ENCODE measurements around the gene MFSD6. TPM values are rescaled to one million over a fixed set of nuclear protein-coding genes. Genes with fewer than 3 reads are reported as not detected.
"Not testable (repeated sequence)": the region's sequence is repeated elsewhere in the genome, so short reads cannot be mapped to it uniquely, and the experiment has no call there.

The MFSD6 gene
- polyA plus RNA-seq (2011; rRNA removed) (11.8 and 14.4 TPM in 2 replicates), polyA minus RNA-seq (2011; rRNA and poly(A)+ RNA removed) (16.0 and 18.8 TPM in 2 replicates)

- no peak for DNase-seq (ENCODE audit: low read depth)
Observed at GRCh38 chr2:190407662-190408537, at the start of gene MFSD6. TSS of gene MFSD6 (plus strand) at chr2:190408355. CDS start at chr2:190436030, 27,675 bp downstream.

GRCh38 chr2:190358655-190359448 lies 49.3 kb upstream of the MFSD6 start:
- CTCF ChIA-PET: interaction anchor here (1.8 kb wide), 1 partner anchor 9 kb away, joined by 4 read pairs; no protein-coding TSS in a partner anchor
- H3K36me3 ChIP-seq (ENCODE audit: control insufficient read depth, insufficient read depth, low read length); DNase-seq (ENCODE audit: low read depth); POLR2A ChIA-PET; H3K4me3 ChIP-seq (ENCODE audit: low read depth, low read length); H3K27me3 ChIP-seq (ENCODE audit: control insufficient read depth, insufficient read depth, low read length): not testable (repeated sequence)

More at GRCh38 chr2:190407662-190408537, at the start of gene MFSD6:
- TF ChIP-seq, protein P1, sequence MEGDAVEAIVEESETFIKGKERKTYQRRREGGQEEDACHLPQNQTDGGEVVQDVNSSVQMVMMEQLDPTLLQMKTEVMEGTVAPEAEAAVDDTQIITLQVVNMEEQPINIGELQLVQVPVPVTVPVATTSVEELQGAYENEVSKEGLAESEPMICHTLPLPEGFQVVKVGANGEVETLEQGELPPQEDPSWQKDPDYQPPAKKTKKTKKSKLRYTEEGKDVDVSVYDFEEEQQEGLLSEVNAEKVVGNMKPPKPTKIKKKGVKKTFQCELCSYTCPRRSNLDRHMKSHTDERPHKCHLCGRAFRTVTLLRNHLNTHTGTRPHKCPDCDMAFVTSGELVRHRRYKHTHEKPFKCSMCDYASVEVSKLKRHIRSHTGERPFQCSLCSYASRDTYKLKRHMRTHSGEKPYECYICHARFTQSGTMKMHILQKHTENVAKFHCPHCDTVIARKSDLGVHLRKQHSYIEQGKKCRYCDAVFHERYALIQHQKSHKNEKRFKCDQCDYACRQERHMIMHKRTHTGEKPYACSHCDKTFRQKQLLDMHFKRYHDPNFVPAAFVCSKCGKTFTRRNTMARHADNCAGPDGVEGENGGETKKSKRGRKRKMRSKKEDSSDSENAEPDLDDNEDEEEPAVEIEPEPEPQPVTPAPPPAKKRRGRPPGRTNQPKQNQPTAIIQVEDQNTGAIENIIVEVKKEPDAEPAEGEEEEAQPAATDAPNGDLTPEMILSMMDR (IDR thresholded peaks at IDR 0.05; ENCODE audit: insufficient read depth, low read depth, low read length): no peak
- Histone ChIP-seq H3K36me3 (ENCODE audit: control insufficient read depth, insufficient read depth, low read length) (no peaks in the 10 kb centered on the region), H3K4me3 (ENCODE audit: low read depth, low read length) (peak within 1 kb of the TSS; percentile 74), H3K27me3 (ENCODE audit: control insufficient read depth, insufficient read depth, low read length) (no peaks in the 10 kb centered on the region)
- CTCF ChIA-PET: no interaction called here
- POLR2A ChIA-PET: no interaction called here

DNA sequence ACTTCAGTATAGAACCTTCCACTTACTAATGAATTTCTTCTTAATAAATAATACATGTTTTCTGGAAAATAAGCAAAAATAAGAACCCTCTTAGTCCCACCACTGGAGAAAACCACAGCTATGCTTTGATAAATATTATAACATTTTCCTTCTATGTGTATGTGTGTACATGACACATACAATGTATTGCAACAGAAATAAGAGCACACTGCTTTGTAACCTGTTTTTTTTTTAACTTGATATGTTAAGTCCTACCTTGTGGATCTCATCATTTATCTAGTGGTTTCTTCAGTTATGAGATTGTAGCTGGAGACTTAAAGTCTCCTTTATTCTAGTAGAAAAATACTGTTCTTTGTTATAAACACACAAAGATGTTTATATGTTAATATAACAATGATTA lies 47.6 kb upstream of the MFSD6 start:
- H3K27me3 ChIP-seq (ENCODE audit: control insufficient read depth, insufficient read depth, low read length): no peaks in the 10 kb centered on the region
- no peak for DNase-seq (ENCODE audit: low read depth)
- TF ChIP-seq, protein P1 (IDR thresholded peaks at IDR 0.05; ENCODE audit: insufficient read depth, low read depth, low read length): no peak
- CTCF ChIA-PET: interaction anchor here (0.5 to 1.0 kb wide), 3 partner anchors 9 to 178 kb away, joined by 3 read pairs; no protein-coding TSS in a partner anchor
- POLR2A ChIA-PET: no interaction called here
- no peak overlapping the region for H3K4me3 ChIP-seq (ENCODE audit: low read depth, low read length)
- H3K36me3 ChIP-seq (ENCODE audit: control insufficient read depth, insufficient read depth, low read length): peaks cover 1% of the 10 kb centered on the region; the same call in 1 of the 2 replicates

- DNase-seq (ENCODE audit: low read depth): no peak
- CTCF ChIA-PET: interaction anchor here (1.0 kb wide), 1 partner anchor 9 kb away, joined by 3 read pairs; no protein-coding TSS in a partner anchor
- TF ChIP-seq, protein P1 (IDR thresholded peaks at IDR 0.05; ENCODE audit: insufficient read depth, low read depth, low read length): no peak
- POLR2A ChIA-PET: no interaction called here
- Histone ChIP-seq H3K4me3 (ENCODE audit: low read depth, low read length) (no peak overlapping the region), H3K27me3 (ENCODE audit: control insufficient read depth, insufficient read depth, low read length) (no peaks in the 10 kb centered on the region), H3K36me3 (ENCODE audit: control insufficient read depth, insufficient read depth, low read length) (peaks cover 1% of the 10 kb centered on the region; the same call in 1 of the 2 replicates)
Observed at GRCh38 chr2:190360965-190361364, 47.2 kb upstream of the MFSD6 start.

DNA sequence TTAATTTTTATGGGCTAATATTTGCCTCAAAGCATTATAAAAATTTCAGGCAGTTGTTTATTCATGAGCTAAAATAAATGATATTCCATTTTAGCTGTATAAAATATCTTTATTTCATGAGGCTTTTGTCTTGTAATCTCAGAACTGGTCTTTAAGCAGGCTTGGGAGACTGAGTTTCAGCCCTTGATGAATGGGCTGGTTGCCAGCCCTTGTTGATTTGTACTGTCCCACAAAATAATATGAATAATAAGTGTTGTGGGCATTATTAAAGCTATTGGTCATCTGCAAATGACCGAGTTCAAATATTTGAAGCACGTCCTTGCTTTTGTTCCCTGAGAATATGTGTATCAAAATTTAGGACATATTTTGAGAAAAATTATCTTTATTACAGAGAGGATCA lies 46.6 kb upstream of the MFSD6 start:
- ChIA-PET CTCF (interaction anchor here (0.9 to 1.0 kb wide), 2 partner anchors 18 to 48 kb away, joined by 3 read pairs; partner anchors contain the start of gene INPP1), POLR2A (no interaction called here)
- no peak for DNase-seq (ENCODE audit: low read depth)
- Histone ChIP-seq H3K4me3 (ENCODE audit: low read depth, low read length) (no peak overlapping the region), H3K36me3 (ENCODE audit: control insufficient read depth, insufficient read depth, low read length) (peaks cover 1% of the 10 kb centered on the region; the same call in 1 of the 2 replicates), H3K27me3 (ENCODE audit: control insufficient read depth, insufficient read depth, low read length) (no peaks in the 10 kb centered on the region)
- TF ChIP-seq, protein P1 (IDR thresholded peaks at IDR 0.05; ENCODE audit: insufficient read depth, low read depth, low read length): no peak

Measured in BJ (cell line).